GM19099 (cell line): ENCODE data around the gene COX6A2.

Source experiments
- POLR2A ChIP-seq: IDR thresholded peaks from 3 replicates; pipeline ENCODE4 v1.6.1; 2011; ENCODE audit warnings: low read depth; ENCODE audit not compliant: insufficient read length; ENCODE audit errors: extremely low read depth

COX6A2 gene

GRCh38 chr16:31428279-31428597 is at the start of gene COX6A2:
Gene COX6A2, minus strand, starts transcription at chr16:31428360. Its CDS starts 35 bp downstream, at chr16:31428325.
- TF ChIP-seq POLR2A = no peak

DNA sequence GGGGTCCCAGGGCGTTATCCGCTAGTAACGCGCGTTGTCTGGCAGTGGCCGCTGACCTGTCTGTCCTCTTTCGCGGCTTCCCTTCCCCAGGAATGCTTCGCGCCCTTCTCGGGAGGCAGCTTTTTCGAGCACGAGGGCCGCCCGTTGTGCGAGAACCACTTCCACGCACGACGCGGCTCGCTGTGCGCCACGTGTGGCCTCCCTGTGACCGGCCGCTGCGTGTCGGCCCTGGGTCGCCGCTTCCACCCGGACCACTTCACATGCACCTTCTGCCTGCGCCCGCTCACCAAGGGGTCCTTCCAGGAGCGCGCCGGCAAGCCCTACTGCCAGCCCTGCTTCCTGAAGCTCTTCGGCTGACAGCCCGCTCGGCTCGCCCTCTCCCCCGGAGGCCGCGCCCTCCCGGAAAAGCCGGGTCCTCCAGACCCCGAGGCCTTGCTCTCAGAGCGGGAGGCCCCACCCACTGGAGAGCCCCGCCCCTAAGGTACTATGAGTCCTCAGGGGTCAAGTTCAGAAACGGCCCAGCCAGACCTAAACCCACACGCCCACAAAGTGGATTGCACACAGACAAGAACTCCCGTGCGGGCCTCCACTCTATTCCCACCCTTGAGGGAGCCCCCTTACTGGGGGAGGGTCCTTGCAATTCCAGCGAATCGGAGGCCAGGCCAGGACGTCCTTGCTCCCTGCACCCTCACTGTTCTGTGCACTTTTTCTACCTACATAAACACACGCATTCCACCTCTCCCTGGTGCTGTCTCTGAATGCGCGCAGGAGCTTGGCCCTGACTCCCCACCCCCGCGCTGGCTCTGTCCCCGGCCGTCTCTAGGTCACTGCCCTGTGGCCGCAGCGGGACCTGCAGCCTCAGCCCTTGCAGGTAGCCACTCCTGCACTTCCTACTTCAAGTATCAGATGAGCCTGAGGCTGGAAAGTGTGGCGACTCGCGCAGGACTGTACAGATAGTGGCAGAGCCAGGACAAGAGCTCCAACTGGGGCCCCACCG is 49.4 kb upstream of the COX6A2 start:
- TF ChIP-seq POLR2A = no peak

DNA sequence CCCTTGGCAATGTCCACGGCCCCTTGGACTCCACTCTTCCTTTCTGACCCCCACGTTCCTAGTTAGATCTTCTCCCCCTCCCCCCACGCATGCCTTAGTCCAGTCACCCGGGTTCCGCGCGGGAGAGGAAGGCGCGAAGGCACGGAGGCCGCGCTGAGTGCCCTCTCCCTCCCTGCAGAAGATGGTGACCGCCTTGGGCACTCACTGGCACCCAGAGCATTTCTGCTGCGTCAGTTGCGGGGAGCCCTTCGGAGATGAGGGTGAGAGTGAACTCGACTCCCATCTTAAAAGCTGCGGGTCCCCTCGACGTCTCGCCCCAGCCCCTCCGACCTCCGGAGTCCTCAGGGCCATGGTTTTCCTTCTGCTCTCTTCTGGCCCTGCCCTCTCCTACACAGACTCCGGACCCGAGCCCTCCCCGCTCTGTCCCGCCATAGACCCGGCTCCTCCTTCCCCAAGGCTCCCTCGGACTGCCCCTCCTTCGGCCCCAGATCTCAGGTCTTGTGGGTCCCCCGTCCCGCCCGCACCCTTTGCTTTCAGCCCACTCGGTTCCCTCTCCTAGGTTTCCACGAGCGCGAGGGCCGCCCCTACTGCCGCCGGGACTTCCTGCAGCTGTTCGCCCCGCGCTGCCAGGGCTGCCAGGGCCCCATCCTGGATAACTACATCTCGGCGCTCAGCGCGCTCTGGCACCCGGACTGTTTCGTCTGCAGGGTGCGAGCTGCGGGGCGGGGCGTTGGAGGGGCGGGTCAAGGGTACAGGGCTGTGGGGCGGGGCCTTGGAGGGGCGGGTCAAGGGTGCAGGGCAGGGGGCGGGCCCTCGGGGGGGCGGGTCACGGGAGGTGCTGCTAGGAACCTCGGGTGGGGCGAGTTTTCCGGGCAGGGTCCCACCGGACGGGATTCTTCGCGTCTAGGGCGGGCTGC is 48.4 kb upstream of the COX6A2 start:
- TF ChIP-seq POLR2A = peak; percentile 58

- TF ChIP-seq POLR2A = no peak
Observed at GRCh38 chr16:31475946-31476302, 47.8 kb upstream of the COX6A2 start.

- TF ChIP-seq POLR2A = no peak
Observed at GRCh38 chr16:31474773-31475738, 46.9 kb upstream of the COX6A2 start.

- TF ChIP-seq POLR2A = no peak
Observed at GRCh38 chr16:31474173-31474714, 46.1 kb upstream of the COX6A2 start.

- no peak for TF ChIP-seq POLR2A
Observed at GRCh38 chr16:31473264-31473984, 45.3 kb upstream of the COX6A2 start.

- no peak for TF ChIP-seq POLR2A
Observed at GRCh38 chr16:31472709-31473203, 44.6 kb upstream of the COX6A2 start.

- no peak for TF ChIP-seq POLR2A
Observed at GRCh38 chr16:31471875-31472708, 43.9 kb upstream of the COX6A2 start, which contains the start of gene TGFB1I1. Gene TGFB1I1, plus strand, starts transcription at chr16:31472152. Its CDS starts 37 bp downstream, at chr16:31472189.

GRCh38 chr16:31471241-31471874 is 43.2 kb upstream of the COX6A2 start:
- no peak for TF ChIP-seq POLR2A

DNA sequence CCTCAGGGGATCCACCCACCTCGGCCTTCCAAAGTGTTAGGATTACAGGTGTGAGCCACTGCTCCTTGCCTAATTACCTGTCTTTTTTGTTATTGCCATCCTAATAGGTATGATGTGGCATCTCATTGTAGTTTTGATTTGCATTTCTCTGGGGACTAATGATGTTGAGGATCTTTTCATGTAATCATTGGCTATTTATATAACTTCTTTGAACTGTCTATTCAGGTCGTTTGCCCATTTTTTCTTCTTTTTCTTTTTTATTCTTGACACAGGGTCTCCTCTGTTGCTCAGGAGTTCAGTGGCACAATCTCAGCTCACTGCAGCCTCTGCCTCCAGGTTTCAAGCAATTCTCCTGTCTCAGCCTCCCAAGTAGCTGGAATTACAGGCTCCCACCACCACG is 42.5 kb upstream of the COX6A2 start:
- TF ChIP-seq POLR2A = no peak

GRCh38 chr16:31467858-31468257 is 39.7 kb upstream of the COX6A2 start:
- TF ChIP-seq POLR2A = no peak
